Memory B cell (primary cell): ENCODE results near the gene PCID2.

Experiments used
- ATAC-seq: fragments of 150-1000 bp; cut with Tn5 transposase; 2 replicates; pipeline ENCODE4 v1.10.0; 2021; ENCODE audit warnings: low read depth, mild to moderate bottlenecking, moderate library complexity
- DNase-seq, 2 donors: peaks; one replicate each; pipeline ENCODE4 v3.0.0; 2022; ENCODE audit warnings: low spot score in 2 of 2
- H3K27ac Mint-ChIP-seq: one replicate; pipeline ENCODE4 v1.8.0; 2022; ENCODE audit warnings: mild to moderate bottlenecking, moderate library complexity, mixed read lengths
- H3K27me3 Mint-ChIP-seq: one replicate; pipeline ENCODE4 v1.8.0; 2022; ENCODE audit warnings: mixed read lengths
- H3K36me3 Mint-ChIP-seq: one replicate; pipeline ENCODE4 v1.8.0; 2022; ENCODE audit warnings: mild to moderate bottlenecking, mixed read lengths
- H3K4me1 Mint-ChIP-seq: one replicate; pipeline ENCODE4 v1.8.0; 2022; ENCODE audit warnings: mixed read lengths
- H3K4me3 Mint-ChIP-seq: one replicate; pipeline ENCODE4 v1.8.0; 2022; ENCODE audit warnings: mild to moderate bottlenecking, moderate library complexity, mixed read lengths
- H3K9me3 Mint-ChIP-seq: one replicate; pipeline ENCODE4 v1.8.0; 2022; ENCODE audit warnings: mixed read lengths

The PCID2 gene

GRCh38 chr13:113187883-113188665, 20.4 kb downstream of the PCID2 start:
- Mint-ChIP-seq H3K27me3 (no peaks in the 10 kb centered on the region), H3K27ac (no peak overlapping the region), H3K36me3 (peaks cover 31% of the 10 kb centered on the region), H3K9me3 (no peaks in the 10 kb centered on the region), H3K4me1 (peaks cover 7% of the 10 kb centered on the region), H3K4me3 (no peak overlapping the region)
- no peak for ATAC-seq
- no peak for DNase-seq

- H3K4me3 Mint-ChIP-seq = no peak overlapping the region
- no peaks in the 10 kb centered on the region for H3K9me3 Mint-ChIP-seq
- peaks cover 31% of the 10 kb centered on the region for H3K36me3 Mint-ChIP-seq
- H3K27ac Mint-ChIP-seq = peak overlapping the region; percentile 7
- no peaks in the 10 kb centered on the region for H3K27me3 Mint-ChIP-seq
- no peak for ATAC-seq
- H3K4me1 Mint-ChIP-seq = peaks cover 7% of the 10 kb centered on the region
- DNase-seq = no peak
Observed at GRCh38 chr13:113187263-113187669, 21.2 kb downstream of the PCID2 start.

GRCh38 chr13:113186061-113186900, 22.2 kb downstream of the PCID2 start:
- Mint-ChIP-seq H3K4me1 (peaks cover 7% of the 10 kb centered on the region), H3K27ac (peak overlapping the region; percentile 68), H3K27me3 (no peaks in the 10 kb centered on the region), H3K36me3 (peaks cover 29% of the 10 kb centered on the region), H3K9me3 (no peaks in the 10 kb centered on the region), H3K4me3 (no peak overlapping the region)
- DNase-seq = no peak
- peak; percentile 38 for ATAC-seq

GRCh38 chr13:113184568-113185440, 23.7 kb downstream of the PCID2 start:
- ATAC-seq = no peak
- H3K27ac Mint-ChIP-seq = peak overlapping the region; percentile 41
- DNase-seq = no peak
- H3K9me3 Mint-ChIP-seq = no peaks in the 10 kb centered on the region
- peaks cover 7% of the 10 kb centered on the region for H3K4me1 Mint-ChIP-seq
- H3K36me3 Mint-ChIP-seq = peaks cover 27% of the 10 kb centered on the region
- H3K27me3 Mint-ChIP-seq = no peaks in the 10 kb centered on the region
- peak overlapping the region; percentile 8 for H3K4me3 Mint-ChIP-seq

GRCh38 chr13:113183450-113184129, 24.9 kb downstream of the PCID2 start:
- Mint-ChIP-seq H3K4me1 (peaks cover 7% of the 10 kb centered on the region), H3K4me3 (no peak overlapping the region), H3K9me3 (no peaks in the 10 kb centered on the region), H3K27me3 (no peaks in the 10 kb centered on the region), H3K36me3 (peaks cover 25% of the 10 kb centered on the region), H3K27ac (no peak overlapping the region)
- DNase-seq (no peak), ATAC-seq (no peak)

GRCh38 chr13:113182046-113182445, 26.4 kb downstream of the PCID2 start:
- no peaks in the 10 kb centered on the region for H3K9me3 Mint-ChIP-seq
- no peak for DNase-seq
- H3K27ac Mint-ChIP-seq = no peak overlapping the region
- H3K4me3 Mint-ChIP-seq = no peak overlapping the region
- peaks cover 24% of the 10 kb centered on the region for H3K36me3 Mint-ChIP-seq
- H3K27me3 Mint-ChIP-seq = no peaks in the 10 kb centered on the region
- no peak for ATAC-seq
- peaks cover 7% of the 10 kb centered on the region for H3K4me1 Mint-ChIP-seq

- Mint-ChIP-seq H3K4me1 (peaks cover 3% of the 10 kb centered on the region), H3K4me3 (no peak overlapping the region), H3K36me3 (peaks cover 31% of the 10 kb centered on the region), H3K27ac (peak overlapping the region; percentile 63), H3K9me3 (peaks cover 1% of the 10 kb centered on the region), H3K27me3 (no peaks in the 10 kb centered on the region)
- no peak for ATAC-seq
- no peak for DNase-seq
Observed at GRCh38 chr13:113179374-113180230, 28.9 kb downstream of the PCID2 start.

GRCh38 chr13:113178896-113179167, 29.6 kb downstream of the PCID2 start:
- peaks cover 3% of the 10 kb centered on the region for H3K4me1 Mint-ChIP-seq

GRCh38 chr13:113178070-113178895, 30.2 kb downstream of the PCID2 start:
- DNase-seq (no peak), ATAC-seq (no peak)
- Mint-ChIP-seq H3K27ac (no peak overlapping the region), H3K4me3 (no peak overlapping the region), H3K36me3 (peaks cover 28% of the 10 kb centered on the region), H3K4me1 (peaks cover 3% of the 10 kb centered on the region), H3K27me3 (no peaks in the 10 kb centered on the region), H3K9me3 (peaks cover 1% of the 10 kb centered on the region)

More at GRCh38 chr13:113178896-113179167, 29.6 kb downstream of the PCID2 start:
- no peak for ATAC-seq
- no peak for DNase-seq
- peaks cover 1% of the 10 kb centered on the region for H3K9me3 Mint-ChIP-seq
- H3K27ac Mint-ChIP-seq = no peak overlapping the region
- no peaks in the 10 kb centered on the region for H3K27me3 Mint-ChIP-seq
- peaks cover 31% of the 10 kb centered on the region for H3K36me3 Mint-ChIP-seq
- no peak overlapping the region for H3K4me3 Mint-ChIP-seq

GRCh38 chr13:113176822-113177221, 31.6 kb downstream of the PCID2 start:
- peaks cover 3% of the 10 kb centered on the region for H3K4me1 Mint-ChIP-seq
- H3K27me3 Mint-ChIP-seq = no peaks in the 10 kb centered on the region
- DNase-seq = no peak
- H3K4me3 Mint-ChIP-seq = no peak overlapping the region
- no peak for ATAC-seq
- H3K27ac Mint-ChIP-seq = no peak overlapping the region
- peaks cover 1% of the 10 kb centered on the region for H3K9me3 Mint-ChIP-seq
- H3K36me3 Mint-ChIP-seq = peaks cover 32% of the 10 kb centered on the region

GRCh38 chr13:113176280-113176679, 32.2 kb downstream of the PCID2 start:
- peaks cover 1% of the 10 kb centered on the region for H3K9me3 Mint-ChIP-seq
- H3K27me3 Mint-ChIP-seq = no peaks in the 10 kb centered on the region
- H3K27ac Mint-ChIP-seq = peak overlapping the region; percentile 89
- peaks cover 32% of the 10 kb centered on the region for H3K36me3 Mint-ChIP-seq
- no peak for DNase-seq
- peak; percentile 87 for ATAC-seq
- H3K4me3 Mint-ChIP-seq = peak overlapping the region; percentile 22
- H3K4me1 Mint-ChIP-seq = peaks cover 3% of the 10 kb centered on the region

- no peak overlapping the region for H3K27ac Mint-ChIP-seq
- H3K36me3 Mint-ChIP-seq = peaks cover 23% of the 10 kb centered on the region
Observed at GRCh38 chr13:113172419-113172926, 36.0 kb downstream of the PCID2 start.

More at GRCh38 chr13:113172419-113172926, 36.0 kb downstream of the PCID2 start:
- ATAC-seq (no peak), DNase-seq (no peak)
- Mint-ChIP-seq H3K4me3 (no peak overlapping the region), H3K9me3 (peaks cover 5% of the 10 kb centered on the region), H3K27me3 (no peaks in the 10 kb centered on the region), H3K4me1 (peaks cover 3% of the 10 kb centered on the region)
